Stimulated activated effector memory CD8-positive, alpha-beta T cell treated with anti-CD3 and anti-CD28 coated beads, Interleukin-12 subunit alpha, Interleukin-12 subunit beta, amount 100 ng/mL, for 72 hours (primary cell): ENCODE measurements around the gene NRBF2.
A peak's percentile ranks its signal among the peaks of the same experiment; 100 is the strongest.
"Not testable (repeated sequence)": the region's sequence is repeated elsewhere in the genome, so short reads cannot be mapped to it uniquely, and the experiment has no call there.

Source experiments
- ATAC-seq: fragments of 150-1000 bp; cut with Tn5 transposase; 2 replicates; pipeline ENCODE4 v1.10.0; 2021
- DNase-seq, 2 donors: peaks; one replicate each; pipeline ENCODE4 v3.0.0; 2021 to 2022; ENCODE audit warnings: low spot score in 2 of 2
- H3K27ac Mint-ChIP-seq: one replicate; pipeline ENCODE4 v1.8.0; 2022; ENCODE audit warnings: mild to moderate bottlenecking, mixed read lengths
- H3K36me3 Mint-ChIP-seq: one replicate; pipeline ENCODE4 v1.8.0; 2022; ENCODE audit warnings: mild to moderate bottlenecking, mixed read lengths
- H3K4me1 Mint-ChIP-seq: one replicate; pipeline ENCODE4 v1.8.0; 2022; ENCODE audit warnings: mixed read lengths
- H3K4me3 Mint-ChIP-seq: one replicate; pipeline ENCODE4 v1.8.0; 2022; ENCODE audit warnings: mild to moderate bottlenecking, mixed read lengths
- H3K9me3 Mint-ChIP-seq: one replicate; pipeline ENCODE4 v1.8.0; 2022; ENCODE audit warnings: mixed read lengths

The NRBF2 gene

DNA sequence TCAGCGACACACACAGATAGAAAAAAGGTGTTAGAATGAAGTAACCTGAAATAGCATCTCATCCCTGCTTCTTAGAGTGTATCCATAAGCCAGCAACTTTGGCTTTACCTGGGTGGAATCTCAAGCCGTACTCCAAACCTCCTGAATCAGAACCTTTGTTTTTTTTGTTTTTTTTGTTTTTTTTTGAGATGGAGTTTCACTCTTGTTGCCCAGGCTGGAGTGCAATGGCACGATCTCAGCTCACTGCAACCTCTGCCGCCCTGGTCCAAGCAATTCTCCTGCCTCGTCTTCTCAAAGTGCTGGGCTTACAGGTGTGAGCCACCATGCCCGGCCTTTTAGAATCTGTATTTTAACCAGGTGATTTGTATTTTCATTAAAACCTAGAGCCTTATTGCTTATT is 9.0 kb downstream of the NRBF2 start:
- DNase-seq (no peak), ATAC-seq (no peak)
- peaks cover 62% of the 10 kb centered on the region for H3K36me3 Mint-ChIP-seq
- peaks cover 44% of the 10 kb centered on the region for H3K4me1 Mint-ChIP-seq
- H3K27ac Mint-ChIP-seq, result no peak overlapping the region
- H3K4me3 Mint-ChIP-seq, result no peak overlapping the region
- no peaks in the 10 kb centered on the region for H3K9me3 Mint-ChIP-seq

DNA sequence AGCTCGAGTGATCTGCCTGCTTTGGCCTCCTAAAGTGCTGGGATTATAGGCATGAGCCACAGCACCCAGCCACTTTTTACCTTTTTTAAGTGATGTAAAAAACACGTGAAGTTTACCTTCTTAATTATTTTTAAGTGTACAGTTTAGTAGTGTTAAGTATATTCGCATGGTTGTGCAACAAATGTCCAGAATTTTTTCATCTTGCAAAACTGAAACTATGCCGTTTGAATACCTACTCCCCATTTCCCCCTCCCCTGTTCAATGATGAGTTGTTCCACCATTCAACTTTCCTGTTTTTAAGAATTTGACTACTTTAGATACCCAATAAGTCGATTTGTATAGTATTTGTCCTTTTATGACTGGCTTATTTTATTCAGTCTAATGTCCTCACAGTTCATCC is 10.9 kb downstream of the NRBF2 start:
- Mint-ChIP-seq H3K36me3 (peaks cover 69% of the 10 kb centered on the region), H3K27ac (no peak overlapping the region), H3K4me3 (no peak overlapping the region), H3K4me1 (peaks cover 40% of the 10 kb centered on the region), H3K9me3 (no peaks in the 10 kb centered on the region)
- DNase-seq (no peak), ATAC-seq (no peak)

DNA sequence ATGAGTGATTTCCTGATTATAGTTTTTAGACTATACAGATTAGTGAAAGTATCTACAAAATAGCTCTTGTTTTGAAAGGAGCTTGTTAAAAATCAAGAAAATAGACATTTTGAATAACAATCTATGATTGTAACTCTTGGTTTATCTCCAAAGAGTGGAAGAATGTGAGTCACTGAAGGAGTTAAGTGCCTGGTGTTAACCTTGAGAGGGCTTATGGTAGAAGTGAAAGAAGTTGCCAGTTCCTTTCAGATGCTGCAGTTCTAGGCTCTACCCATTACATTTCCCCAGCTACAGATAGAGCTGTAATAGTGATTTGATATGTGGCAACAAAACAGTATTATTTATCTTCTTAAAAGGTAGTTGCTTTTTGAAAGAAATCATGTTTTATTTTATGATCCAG is 12.7 kb downstream of the NRBF2 start:
- Mint-ChIP-seq H3K27ac (no peak overlapping the region), H3K9me3 (no peaks in the 10 kb centered on the region), H3K36me3 (peaks cover 70% of the 10 kb centered on the region), H3K4me1 (peaks cover 31% of the 10 kb centered on the region), H3K4me3 (no peak overlapping the region)
- ATAC-seq (peak; percentile 73), DNase-seq (no peak)

DNA sequence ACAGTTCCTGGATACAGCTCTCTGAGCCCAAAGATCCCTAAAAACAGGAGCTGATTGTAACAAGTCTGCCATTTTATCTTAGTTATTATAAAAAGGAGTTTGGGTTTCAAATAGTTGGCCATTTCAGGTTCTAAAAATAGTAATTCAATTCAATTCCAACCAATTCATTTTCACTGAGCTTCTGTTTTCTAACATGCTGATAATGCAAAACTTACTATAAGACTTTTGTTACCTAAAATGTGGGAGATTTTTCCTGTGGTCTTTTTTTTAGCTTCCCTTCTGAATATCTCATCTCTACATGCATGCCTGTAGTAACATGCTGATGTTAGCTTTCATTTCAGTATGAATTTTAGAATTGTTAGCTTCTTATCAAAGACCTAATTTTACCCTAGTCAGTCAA is 13.4 kb downstream of the NRBF2 start:
- Mint-ChIP-seq H3K27ac (no peak overlapping the region), H3K9me3 (no peaks in the 10 kb centered on the region), H3K36me3 (peaks cover 74% of the 10 kb centered on the region), H3K4me1 (peaks cover 29% of the 10 kb centered on the region), H3K4me3 (no peak overlapping the region)
- no peak for DNase-seq
- no peak for ATAC-seq

DNA sequence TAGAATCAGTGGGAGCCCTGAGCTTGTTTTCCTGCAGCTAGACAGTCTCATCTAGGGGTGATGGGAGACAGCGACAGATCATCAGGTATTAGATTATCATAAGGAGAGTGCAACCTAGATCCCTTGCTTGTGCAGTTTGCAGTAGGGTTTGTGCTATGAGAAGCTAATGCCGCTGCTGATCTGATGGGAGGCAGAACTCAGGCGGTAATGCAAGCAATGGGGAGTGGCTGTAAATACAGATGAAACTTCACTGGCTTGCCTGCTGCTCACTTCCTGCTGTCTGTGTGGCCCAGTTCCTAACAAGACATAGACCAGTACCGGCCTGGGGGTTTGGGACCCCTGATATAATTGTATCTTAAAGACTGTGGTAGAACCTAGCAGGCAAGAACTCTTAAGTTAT is 17.6 kb downstream of the NRBF2 start:
- Mint-ChIP-seq H3K4me3 (no peak overlapping the region), H3K36me3 (peaks cover 97% of the 10 kb centered on the region), H3K27ac (no peak overlapping the region), H3K4me1 (peaks cover 17% of the 10 kb centered on the region), H3K9me3 (no peaks in the 10 kb centered on the region)
- no peak for DNase-seq
- no peak for ATAC-seq

DNA sequence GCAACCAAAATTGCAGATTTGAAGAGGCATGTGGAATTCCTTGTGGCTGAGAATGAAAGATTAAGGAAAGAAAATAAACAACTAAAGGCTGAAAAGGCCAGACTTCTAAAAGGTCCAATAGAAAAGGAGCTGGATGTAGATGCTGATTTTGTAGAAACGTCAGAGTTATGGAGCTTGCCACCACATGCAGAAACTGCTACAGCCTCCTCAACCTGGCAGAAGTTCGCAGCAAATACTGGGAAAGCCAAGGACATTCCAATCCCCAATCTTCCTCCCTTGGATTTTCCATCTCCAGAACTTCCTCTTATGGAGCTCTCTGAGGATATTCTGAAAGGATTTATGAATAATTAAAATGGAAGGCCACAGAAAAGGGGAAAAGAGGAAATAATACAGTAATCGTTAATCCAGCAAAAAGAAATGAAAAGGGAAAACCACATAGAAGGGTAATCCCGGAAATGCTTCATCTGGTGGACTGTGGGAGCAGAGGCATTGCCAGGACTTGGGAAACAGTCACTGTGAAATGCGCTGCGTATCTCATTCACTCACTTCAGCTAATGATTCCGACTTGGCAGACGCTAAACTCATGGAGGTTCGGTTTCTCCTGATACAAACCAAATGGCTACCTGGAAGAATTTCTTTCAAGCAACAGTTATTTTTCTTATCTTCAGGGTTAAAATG is 20.9 kb downstream of the NRBF2 start:
- not testable (repeated sequence) for H3K9me3 Mint-ChIP-seq, H3K27ac Mint-ChIP-seq, H3K4me3 Mint-ChIP-seq, ATAC-seq, DNase-seq
- Mint-ChIP-seq H3K4me1 (peaks cover 13% of the 10 kb centered on the region), H3K36me3 (peaks cover 78% of the 10 kb centered on the region)

DNA sequence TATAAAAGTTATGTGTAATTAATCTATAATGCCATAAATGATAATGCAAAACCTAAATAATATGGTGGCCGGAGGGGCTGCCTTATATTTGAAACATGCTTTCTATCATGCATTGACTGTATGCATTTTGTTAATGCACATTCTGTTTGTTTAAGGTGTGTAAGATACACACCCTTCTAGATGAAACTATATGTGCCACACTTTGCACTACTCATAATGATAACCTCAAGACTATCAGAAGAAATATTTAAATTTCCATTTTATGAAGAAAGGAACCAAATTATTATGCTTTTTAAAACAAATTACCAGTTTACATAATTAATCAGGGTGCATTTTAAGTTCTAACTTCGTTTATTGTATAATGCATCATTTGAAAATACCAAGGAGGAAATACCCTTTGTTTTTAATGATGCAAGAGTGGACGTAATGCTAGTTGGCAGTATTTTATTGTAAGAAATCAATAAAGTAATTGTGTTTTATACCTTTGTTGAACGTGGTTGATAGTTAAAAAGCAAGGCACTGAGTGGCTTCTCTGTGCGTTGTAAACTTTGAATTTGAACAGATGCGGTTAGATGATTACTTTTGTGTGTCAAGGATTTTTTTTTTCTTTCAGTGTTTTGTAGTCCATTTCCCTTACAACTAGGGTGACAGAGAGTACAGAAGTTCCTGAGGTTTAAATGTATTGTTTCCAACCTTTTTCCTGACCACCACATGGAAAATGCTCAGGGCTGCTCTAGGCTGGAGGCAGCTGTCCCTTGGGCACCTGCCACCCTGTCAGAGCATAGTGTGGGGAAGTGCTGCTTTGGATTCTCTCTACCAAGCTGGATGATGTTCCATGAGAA is 21.6 kb downstream of the NRBF2 start:
- Mint-ChIP-seq H3K36me3 (peaks cover 73% of the 10 kb centered on the region), H3K4me1 (peaks cover 13% of the 10 kb centered on the region), H3K4me3 (no peak overlapping the region), H3K27ac (peak overlapping the region; percentile 21), H3K9me3 (no peaks in the 10 kb centered on the region)
- DNase-seq (no peak), ATAC-seq (no peak)

DNA sequence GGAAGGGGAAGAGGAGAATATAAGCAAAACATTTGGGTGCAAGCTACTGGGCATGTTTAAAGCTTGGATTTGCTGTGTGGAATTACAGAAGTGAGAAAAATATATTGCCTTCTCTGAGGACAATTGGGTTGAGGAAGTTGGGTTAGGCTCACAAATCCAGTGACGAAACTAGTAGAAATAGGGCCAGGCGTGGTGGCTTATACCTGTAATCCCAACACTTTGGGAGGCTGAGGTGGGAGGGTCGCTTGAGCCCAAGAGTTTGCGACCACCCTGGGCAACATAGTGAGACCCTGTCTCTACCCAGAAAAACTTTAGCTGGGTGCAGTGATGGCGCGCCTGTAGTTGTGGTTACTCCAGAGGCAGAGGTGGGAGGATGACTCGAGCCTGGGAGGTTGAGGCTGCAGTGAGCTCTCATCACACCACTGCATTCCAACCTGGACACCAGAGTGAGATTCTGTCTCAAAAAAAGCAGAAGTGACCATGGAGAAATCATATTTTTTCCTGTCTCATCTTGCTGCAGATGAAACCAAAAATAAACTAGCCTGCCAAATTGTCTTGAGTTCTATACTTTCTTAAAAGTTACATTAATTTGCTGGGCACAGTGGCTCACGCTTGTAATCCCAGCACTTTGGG is 22.4 kb downstream of the NRBF2 start:
- peak overlapping the region; percentile 21 for H3K27ac Mint-ChIP-seq
- peaks cover 13% of the 10 kb centered on the region for H3K4me1 Mint-ChIP-seq
- ATAC-seq (no peak), DNase-seq (no peak)
- H3K36me3 Mint-ChIP-seq, result peaks cover 66% of the 10 kb centered on the region
- H3K4me3 Mint-ChIP-seq, result no peak overlapping the region
- no peaks in the 10 kb centered on the region for H3K9me3 Mint-ChIP-seq

DNA sequence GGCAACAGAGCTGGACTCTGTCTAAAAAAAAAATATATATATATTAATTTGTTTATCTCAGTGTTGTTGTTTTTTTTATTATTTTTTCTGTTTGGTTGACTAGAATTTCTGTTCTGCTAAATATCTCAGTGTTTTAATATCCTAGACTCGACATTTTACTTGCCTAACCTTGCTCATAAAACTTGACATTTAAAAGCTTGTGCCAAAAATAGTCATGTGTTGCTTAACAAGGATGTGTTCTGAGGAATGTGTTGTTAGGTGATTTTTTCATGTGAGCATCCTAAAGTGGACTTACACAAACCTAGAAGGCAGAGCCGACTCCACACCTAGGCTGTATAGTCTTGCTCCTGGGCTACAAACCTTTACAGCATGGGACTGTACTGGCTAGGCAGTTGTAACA is 23.1 kb downstream of the NRBF2 start:
- ATAC-seq (no peak), DNase-seq (no peak)
- Mint-ChIP-seq H3K4me1 (peaks cover 13% of the 10 kb centered on the region), H3K27ac (no peak overlapping the region), H3K4me3 (no peak overlapping the region), H3K36me3 (peaks cover 59% of the 10 kb centered on the region), H3K9me3 (no peaks in the 10 kb centered on the region)

DNA sequence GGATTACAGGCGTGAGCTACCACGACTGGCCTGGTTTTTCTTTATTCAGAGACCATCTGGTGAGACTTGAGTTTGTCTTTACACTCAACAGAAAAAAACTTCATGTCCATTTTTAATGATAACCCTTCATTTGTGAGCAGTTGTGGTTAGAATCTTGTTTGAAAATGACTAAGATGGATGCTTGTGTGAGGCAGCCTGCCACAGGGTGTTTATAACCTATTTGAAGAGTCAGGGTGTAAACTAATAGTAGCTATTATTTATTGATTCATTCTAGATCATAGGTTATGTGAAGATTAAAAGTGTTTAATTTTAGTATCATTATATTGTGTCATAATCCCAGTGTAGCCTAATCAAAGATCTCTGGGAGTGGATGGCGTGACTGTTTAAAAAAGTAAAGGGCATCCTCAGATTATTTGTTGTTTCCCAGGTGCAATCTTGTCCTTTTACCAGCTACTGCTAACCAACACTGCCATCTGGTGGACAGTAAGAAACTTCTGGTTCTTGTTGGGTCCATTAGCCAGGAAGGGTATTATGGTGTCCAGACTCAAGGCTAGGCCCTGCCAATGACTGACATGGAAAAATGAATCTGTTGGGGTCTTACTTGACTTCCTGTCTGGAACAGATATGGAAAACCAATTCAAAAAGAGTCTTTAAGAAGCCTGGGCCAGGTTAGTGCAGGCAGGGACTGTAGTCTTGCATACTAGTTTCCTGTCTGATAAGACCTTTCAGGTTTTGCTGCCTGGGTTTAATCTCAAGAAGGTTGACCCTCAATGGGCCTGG is 24.9 kb downstream of the NRBF2 start:
- peak; percentile 72 for ATAC-seq
- DNase-seq, result peak; percentile 16 to 58
- Mint-ChIP-seq H3K27ac (no peak overlapping the region), H3K9me3 (no peaks in the 10 kb centered on the region), H3K4me3 (no peak overlapping the region), H3K4me1 (peaks cover 19% of the 10 kb centered on the region), H3K36me3 (peaks cover 41% of the 10 kb centered on the region)

DNA sequence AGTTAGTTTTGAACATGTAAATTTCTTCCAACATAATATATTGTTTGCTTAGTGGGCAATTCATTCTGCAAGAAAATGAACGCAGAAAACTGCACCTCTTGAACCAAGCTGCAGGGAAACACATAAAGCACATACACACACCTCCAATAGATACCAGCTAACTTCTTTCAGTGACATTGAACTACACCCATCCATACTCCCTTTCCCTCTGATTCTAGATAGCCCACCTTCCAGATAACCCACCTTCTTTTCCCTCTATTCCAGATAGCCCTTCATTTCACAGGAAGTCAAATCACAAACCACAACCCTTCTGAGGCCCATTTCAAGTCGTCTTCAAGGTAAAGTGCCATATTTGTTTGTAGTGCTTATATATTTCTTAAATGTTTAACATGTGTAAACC is 28.5 kb downstream of the NRBF2 start:
- Mint-ChIP-seq H3K4me1 (peaks cover 13% of the 10 kb centered on the region), H3K36me3 (peaks cover 19% of the 10 kb centered on the region), H3K27ac (peak overlapping the region; percentile 8), H3K4me3 (no peak overlapping the region), H3K9me3 (no peaks in the 10 kb centered on the region)
- ATAC-seq, result no peak
- DNase-seq, result no peak

DNA sequence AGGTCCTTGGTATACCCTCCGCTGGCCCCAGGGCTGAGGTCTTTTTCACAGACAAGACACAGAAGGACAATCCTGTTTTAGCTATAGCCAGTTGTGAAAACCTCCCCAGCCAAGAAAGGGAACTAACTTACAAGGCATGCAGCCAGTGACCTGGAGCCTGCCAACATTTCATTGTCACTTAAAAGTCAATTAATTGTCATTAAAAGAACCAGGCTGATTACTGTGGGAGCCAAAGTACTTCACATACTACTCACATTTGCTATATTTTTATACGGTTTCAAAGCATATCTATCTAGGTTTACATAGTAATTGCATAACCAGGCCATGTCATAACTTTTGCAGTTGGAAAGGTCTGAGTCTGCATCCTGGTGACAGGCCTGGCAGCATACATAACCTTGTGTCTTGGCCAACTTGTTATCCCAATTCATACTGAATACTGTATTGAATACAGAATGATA is 31.1 kb downstream of the NRBF2 start:
- no peak for ATAC-seq
- no peaks in the 10 kb centered on the region for H3K9me3 Mint-ChIP-seq
- peaks cover 9% of the 10 kb centered on the region for H3K4me1 Mint-ChIP-seq
- peaks cover 40% of the 10 kb centered on the region for H3K36me3 Mint-ChIP-seq
- H3K27ac Mint-ChIP-seq, result no peak overlapping the region
- no peak overlapping the region for H3K4me3 Mint-ChIP-seq
- no peak for DNase-seq

DNA sequence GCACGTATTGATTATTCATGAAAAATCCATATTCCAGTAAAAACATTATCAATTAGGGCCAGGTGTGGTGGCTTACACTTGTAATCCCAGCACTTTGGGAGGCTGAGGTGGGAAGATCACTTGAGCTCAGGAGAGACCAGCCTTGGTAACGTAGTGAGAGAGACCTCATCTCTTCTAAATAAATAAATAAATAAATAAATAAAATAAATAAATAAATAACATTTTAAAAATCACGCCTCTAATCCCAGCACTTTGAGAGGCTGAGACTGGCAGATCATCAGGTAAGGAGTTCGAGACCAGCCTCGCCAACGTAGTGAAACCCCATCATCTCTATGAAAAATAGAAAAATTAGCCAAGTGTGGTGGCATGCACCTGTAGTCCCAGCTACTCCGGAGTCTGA is 32.1 kb downstream of the NRBF2 start:
- Mint-ChIP-seq H3K36me3 (peaks cover 50% of the 10 kb centered on the region), H3K27ac (no peak overlapping the region), H3K9me3 (no peaks in the 10 kb centered on the region), H3K4me1 (peaks cover 17% of the 10 kb centered on the region), H3K4me3 (no peak overlapping the region)
- DNase-seq (no peak), ATAC-seq (no peak)

DNA sequence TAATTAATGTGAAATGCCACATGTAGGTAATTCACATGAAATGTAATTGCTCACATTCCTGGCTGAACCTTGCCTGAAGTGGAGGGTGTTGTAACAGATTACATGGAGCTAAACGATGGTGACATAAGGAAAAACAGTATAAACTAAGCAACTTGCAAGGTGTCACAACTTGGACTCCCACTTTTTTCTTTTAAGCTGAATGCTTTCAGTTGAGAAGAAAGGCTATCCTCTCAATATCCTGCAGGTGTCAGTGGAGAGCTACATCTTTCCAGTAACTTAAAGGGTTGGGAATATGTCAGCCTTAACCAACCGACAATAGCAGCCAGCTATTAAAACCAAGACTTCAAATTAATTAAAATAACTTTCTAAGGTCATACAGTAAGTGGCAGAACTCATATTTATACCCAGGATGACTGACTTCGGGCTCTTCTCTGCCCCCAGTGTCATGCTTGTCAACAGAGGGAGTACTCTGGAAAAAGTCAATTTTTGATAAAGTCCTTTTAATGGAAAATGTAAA is 33.7 kb downstream of the NRBF2 start:
- H3K36me3 Mint-ChIP-seq, result peaks cover 63% of the 10 kb centered on the region
- no peak for DNase-seq
- H3K27ac Mint-ChIP-seq, result no peak overlapping the region
- no peaks in the 10 kb centered on the region for H3K9me3 Mint-ChIP-seq
- ATAC-seq, result peak; percentile 75
- peaks cover 28% of the 10 kb centered on the region for H3K4me1 Mint-ChIP-seq
- H3K4me3 Mint-ChIP-seq, result no peak overlapping the region
